Activated naive CD4-positive, alpha-beta T cell treated with anti-CD3 and anti-CD28 coated beads, Interleukin-2, amount 50 U/mL, for 72 hours (primary cell): ENCODE measurements around the gene ELMO1. TPM values are rescaled to one million over a fixed set of nuclear protein-coding genes. Genes with fewer than 3 reads are reported as not detected.
A peak's percentile ranks its signal among the peaks of the same experiment; 100 is the strongest.

Experiments
- ATAC-seq, 2 donors: fragments of 150-1000 bp; cut with Tn5 transposase; 2 replicates each; pipeline ENCODE4 v1.10.0; 2021; ENCODE audit warnings: mild to moderate bottlenecking in 2 of 2, moderate library complexity in 2 of 2
- DNase-seq, 2 donors: peaks; one replicate each; pipeline ENCODE4 v3.0.0; 2021 to 2022; ENCODE audit warnings: low spot score in 2 of 2
- H3K27ac Mint-ChIP-seq, 2 donors: one replicate each; pipeline ENCODE4 v1.8.0; 2022; ENCODE audit warnings: mild to moderate bottlenecking in 2 of 2, mixed read lengths in 2 of 2
- H3K36me3 Mint-ChIP-seq, 2 donors: one replicate each; pipeline ENCODE4 v1.8.0; 2022; ENCODE audit warnings: mixed read lengths in 2 of 2
- H3K9me3 Mint-ChIP-seq, 2 donors: one replicate each; pipeline ENCODE4 v1.8.0; 2022; ENCODE audit warnings: mixed read lengths in 2 of 2
- total RNA-seq, 2 donors: library from RNA; stranded (reverse); gene quantifications; one replicate each; pipeline ENCODE4 v1.2.3, GENCODE V29; 2022

ELMO1 gene
- total RNA-seq, 2 donors from 2014 or later: 137 to 167 TPM

DNA sequence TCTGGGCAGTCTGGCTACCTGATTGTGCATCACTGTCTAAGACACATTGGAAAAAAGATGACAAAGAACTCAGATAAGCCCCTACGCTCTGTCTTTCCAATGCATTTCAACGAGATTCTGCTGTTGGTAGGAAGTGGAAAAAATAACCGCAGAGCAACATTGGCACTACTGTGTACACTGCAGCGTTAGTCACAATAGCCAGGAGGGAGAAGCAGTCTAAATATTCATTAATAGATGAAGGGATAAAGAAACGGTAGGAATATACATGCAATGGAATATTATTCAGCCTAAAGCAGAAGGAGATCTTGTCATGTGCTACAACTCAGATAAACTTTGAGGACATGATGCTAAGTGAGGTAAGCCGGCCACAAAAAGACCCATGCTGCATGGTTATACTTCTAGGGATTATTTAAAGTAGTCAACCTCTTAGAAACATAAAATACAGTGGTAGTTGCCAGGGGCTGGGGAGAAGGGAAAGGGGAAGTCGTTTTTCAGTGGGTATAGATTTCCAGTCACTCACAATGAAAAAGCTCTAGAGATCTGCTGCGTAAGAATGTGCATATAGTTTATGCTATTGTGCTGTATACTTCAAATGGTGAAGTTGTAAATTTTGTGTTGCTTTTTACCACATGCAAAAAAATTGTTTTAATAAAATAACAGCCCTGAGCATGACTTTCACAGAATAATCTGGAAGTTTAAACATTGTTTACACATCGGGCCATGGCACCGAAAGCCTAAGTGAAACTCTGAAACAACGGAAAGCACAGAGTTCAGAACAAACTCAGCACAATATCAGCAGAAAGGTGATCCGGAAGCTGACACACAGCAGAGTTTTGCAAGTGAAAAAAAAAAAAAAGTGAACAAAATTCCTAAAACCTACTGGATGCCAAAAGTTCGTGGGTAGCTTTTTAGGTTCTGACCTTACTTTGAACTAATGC lies 40.1 kb downstream of the ELMO1 start:
- Mint-ChIP-seq H3K27ac (peak overlapping the region; percentile 88 to 97), H3K9me3 (peaks cover 3 to 8% of the 10 kb centered on the region in 2 donors), H3K36me3 (peaks cover 4 to 34% of the 10 kb centered on the region in 2 donors)
- DNase-seq (no peak), ATAC-seq (peak; percentile 65 to 75)

DNA sequence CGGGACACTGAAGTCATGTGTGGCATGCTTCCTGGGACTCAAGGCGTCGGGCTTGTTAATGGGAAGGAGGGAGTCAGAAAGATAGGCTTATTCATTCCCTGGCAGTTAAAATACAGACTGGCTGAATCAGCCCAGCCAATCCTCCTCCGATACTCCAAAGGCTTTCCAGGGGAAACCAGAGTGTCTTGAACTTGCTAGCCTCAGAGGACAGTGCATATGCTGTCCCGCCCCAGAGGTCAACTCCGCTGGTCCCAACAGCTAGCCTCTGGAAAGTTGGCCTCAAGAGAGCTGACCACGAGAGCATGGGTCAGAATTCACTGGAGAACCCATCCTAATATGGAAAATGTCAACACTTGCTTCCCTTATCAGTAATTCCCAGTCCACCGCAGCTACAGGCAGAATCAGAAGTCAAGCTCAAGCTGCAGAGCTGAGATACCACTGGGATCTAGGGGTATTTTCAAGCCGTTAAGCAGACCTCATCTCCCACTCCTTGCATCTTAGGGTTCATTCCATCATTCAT lies 43.0 kb downstream of the ELMO1 start:
- no peak for DNase-seq
- peaks cover 18 to 36% of the 10 kb centered on the region in 2 donors for H3K36me3 Mint-ChIP-seq
- peak overlapping the region in 1 of 2 donors; percentile 38 for H3K27ac Mint-ChIP-seq
- no peak for ATAC-seq
- peaks cover 0 to 20% of the 10 kb centered on the region in 2 donors for H3K9me3 Mint-ChIP-seq

DNA sequence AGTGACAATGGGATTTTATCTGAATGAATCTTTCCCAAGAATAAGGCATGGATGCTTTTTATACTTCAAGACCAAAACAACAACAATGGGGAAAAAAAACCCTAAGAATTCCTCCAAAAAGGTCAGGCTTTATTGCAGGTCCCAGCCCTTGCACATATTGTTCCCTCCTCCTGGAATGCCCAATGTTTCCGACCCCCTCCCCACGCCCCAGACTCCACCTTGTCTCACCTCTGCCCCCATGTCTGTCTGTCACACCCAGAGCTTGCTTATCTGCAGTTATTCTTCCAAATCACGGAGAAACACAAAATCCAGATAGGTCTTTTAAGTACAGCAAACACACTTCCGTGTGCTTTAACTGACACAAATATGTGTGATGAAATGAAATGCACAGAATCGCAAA lies 43.5 kb downstream of the ELMO1 start:
- H3K9me3 Mint-ChIP-seq: peaks cover 0 to 20% of the 10 kb centered on the region in 2 donors
- peaks cover 18 to 41% of the 10 kb centered on the region in 2 donors for H3K36me3 Mint-ChIP-seq
- DNase-seq (no peak), ATAC-seq (no peak)
- no peak overlapping the region for H3K27ac Mint-ChIP-seq

DNA sequence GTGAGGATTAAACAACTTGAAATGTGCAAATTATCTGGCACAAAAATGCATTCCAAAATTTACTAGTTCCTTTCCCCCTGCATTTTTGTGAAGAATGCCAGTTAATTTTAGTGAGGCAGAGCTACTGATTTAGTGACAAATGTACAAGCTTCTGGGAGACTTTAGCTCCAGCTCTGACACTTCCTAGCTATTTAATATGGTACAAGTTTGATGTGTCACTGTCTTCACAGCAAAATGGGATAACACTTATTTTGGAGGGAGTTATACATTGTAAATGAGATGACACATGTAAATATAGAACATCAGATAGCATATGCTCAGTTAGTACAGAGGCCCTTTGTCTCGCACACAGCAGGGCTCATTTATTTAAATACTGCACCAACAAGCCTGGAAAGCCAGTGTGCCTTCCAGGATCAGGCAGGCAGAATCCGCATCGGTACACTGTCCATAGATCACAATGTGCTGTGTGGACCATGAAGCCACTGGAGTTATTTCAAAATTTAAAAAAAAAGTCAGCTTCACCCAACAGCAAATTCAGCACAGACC lies 48.7 kb downstream of the ELMO1 start:
- Mint-ChIP-seq H3K27ac (no peak overlapping the region), H3K9me3 (peaks cover 0 to 20% of the 10 kb centered on the region in 2 donors), H3K36me3 (peaks cover 18 to 41% of the 10 kb centered on the region in 2 donors)
- no peak for ATAC-seq
- no peak for DNase-seq

DNA sequence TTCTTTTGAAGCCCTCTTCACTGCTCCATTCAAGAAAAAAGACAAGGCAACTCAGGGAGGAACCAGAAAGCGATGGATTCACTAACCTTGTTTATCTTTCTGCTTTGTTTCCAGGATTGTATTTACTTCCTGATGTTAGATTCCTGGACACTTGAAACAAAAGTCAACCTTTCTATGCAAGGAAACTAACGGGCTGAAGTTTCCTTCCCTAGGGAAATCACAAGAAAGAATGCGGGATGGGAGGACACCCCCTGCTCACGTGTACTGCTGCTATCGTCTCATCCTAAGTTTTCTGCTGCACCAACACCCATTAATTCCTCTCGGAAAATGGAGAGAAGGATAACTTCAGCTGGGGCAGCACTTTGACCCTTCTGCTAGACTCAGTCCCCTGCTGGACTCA lies 50.3 kb downstream of the ELMO1 start:
- no peak for DNase-seq
- Mint-ChIP-seq H3K9me3 (peaks cover 0 to 20% of the 10 kb centered on the region in 2 donors), H3K27ac (no peak overlapping the region), H3K36me3 (peaks cover 30 to 50% of the 10 kb centered on the region in 2 donors)
- ATAC-seq: no peak

DNA sequence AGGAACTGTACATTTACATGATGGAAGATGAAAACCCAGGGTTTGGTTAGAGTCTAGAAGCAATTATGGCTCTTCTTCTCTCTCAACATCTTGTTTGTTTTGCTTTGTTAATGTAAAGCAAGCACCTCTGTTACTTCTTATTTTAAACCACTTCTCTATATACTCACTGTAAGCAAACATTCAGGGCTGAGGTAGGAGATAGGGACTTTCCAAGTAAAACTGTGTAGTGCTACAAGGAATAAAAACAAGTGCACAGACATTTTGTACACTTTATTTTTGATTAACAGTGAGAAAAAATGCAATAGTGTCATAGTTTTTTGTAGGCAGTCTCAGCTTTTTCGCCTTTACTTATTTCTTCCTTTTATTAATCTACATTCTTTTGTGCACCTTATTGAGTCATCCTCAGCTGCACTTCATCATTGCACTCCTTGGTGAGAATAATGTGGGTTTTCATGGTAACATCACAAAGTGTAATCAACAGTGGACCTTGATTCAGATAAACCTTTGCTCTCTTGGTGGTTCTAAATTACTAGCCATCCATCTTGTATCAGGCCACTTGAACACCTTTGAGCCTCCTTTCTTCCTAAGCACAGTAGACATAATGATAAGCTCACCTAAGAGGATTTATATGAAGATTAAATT lies 52.9 kb downstream of the ELMO1 start:
- Mint-ChIP-seq H3K27ac (peak overlapping the region; percentile 55 to 96), H3K36me3 (peaks cover 12 to 28% of the 10 kb centered on the region in 2 donors), H3K9me3 (no peaks in the 10 kb centered on the region)
- DNase-seq (no peak), ATAC-seq (peak; percentile 84 to 94)

DNA sequence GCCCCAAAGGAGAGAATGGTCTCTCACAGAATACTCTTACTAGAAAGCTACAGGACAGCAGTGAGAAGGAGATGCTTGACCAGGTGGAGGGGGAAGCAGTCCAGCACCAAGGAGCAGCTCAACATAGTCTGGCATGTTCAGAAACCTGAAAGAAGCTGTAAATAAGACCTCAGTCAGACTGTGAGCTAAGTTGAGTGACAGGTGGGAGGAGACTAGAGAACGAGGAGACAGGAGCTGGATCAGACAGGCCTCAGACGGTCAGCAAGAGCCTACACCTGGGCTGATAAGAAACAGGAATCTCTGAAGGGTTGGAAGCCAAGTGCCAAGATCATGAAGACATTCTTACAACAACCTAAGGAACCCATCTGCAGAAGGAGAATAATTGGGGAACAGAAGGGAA lies 54.5 kb downstream of the ELMO1 start:
- H3K9me3 Mint-ChIP-seq: no peaks in the 10 kb centered on the region
- no peak for DNase-seq
- no peak for ATAC-seq
- H3K27ac Mint-ChIP-seq: peak overlapping the region; percentile 58 to 69
- peaks cover 12 to 21% of the 10 kb centered on the region in 2 donors for H3K36me3 Mint-ChIP-seq

DNA sequence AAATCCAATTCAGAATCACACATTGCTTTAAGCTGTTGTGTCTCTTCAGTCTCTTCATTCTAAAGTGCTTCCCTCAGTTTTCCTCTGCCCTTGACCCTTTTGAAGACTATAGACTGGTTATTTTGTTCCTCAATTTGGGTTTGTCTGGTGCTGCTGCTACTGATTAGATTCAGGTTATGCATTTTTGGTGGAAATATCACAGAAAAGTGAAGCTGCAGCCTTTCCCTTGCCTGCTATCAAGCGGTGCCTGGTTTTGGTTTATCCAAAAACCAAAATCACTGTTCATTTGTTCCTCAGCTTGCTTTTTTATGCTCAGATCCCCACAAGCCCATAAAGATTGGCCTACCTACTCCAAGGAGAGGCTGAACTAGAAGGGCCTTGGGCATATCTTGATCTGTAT lies 55.2 kb downstream of the ELMO1 start:
- ATAC-seq (no peak), DNase-seq (no peak)
- H3K36me3 Mint-ChIP-seq: peaks cover 12 to 21% of the 10 kb centered on the region in 2 donors
- peak overlapping the region in 1 of 2 donors; percentile 69 for H3K27ac Mint-ChIP-seq
- H3K9me3 Mint-ChIP-seq: no peaks in the 10 kb centered on the region

DNA sequence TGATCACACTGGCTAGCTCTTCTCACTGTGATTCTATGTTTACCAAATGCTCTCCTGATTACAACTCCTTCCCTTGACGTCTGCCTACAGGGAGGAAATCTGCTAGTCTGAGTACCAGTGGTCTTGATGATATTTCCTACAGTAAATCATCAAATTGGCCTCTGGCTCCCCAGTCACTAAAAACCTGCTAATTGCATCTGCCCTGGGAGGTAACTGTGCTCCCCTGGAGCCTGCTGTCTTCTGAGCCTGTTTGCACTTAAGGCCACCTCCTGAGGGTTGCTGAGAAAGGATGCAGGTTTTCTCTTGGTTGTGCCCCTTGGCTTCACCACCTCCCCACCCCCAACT lies 56.0 kb downstream of the ELMO1 start:
- DNase-seq: no peak
- H3K27ac Mint-ChIP-seq: peak overlapping the region; percentile 31 to 58

DNA sequence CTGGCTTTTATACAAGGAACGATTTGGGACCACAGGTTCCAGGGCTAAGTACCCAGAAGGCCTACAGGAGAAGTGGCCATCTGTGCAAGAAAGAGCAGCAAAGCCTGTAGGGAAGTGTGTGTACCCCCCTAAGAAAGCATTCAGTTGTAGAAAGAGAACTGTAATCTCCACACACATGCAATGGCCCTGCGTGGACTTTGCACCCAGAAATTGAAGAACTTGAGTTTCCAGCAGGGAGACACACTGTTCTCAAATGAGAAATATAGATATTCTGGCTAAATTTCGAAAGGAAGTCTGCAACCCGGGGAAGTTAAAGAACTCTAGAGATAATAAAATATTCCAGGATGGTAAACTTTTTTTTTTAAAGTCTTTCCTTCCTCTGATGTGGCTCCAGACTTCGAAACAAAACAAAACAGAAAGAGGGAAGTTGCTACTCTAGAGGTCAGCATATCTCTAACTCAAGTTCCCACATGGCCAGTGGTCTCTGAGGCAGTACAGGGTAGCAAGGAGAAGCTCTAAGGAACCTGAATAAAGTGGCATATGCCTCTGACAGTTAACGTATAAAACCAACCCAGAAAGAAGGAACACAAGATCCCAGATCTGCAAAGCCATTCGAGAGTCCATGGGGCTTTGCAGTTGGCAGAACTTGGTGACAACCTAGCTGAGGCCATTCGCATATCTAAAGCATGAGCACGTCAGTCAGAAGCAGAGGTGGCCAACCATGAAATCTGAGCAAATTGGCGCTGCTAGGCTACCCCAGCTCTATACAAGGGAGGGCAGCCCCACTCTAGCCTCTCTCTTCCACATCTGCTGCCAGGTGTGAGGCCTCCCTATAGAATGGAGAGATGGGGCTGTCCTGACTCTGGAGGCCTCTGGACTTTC lies 56.6 kb downstream of the ELMO1 start:
- no peak for ATAC-seq
- Mint-ChIP-seq H3K9me3 (no peaks in the 10 kb centered on the region), H3K27ac (peak overlapping the region; percentile 31 to 58), H3K36me3 (peaks cover 12 to 21% of the 10 kb centered on the region in 2 donors)
- DNase-seq: no peak

More for the DNA sequence above, 56.0 kb downstream of the ELMO1 start:
- ATAC-seq: no peak
- Mint-ChIP-seq H3K9me3 (no peaks in the 10 kb centered on the region), H3K36me3 (peaks cover 12 to 21% of the 10 kb centered on the region in 2 donors)

DNA sequence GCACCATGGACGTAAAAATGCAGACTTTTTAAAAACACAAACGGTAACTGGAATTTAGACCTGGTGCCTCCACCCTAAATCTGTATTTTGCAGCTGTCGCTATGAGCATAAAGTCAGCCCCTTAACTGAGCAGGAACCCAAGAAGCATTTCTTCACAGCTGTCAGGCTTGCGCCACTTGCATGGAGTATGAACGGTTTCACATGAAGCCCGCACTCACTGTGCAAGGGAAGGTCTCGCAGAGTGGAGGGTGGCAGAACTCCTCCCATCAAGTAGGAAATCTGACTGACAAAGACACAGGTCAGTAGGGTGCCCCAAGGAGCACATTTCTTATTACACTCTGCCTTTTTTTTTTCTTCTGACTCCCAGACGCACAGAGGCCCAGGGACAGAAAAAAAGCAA lies 58.5 kb downstream of the ELMO1 start:
- H3K27ac Mint-ChIP-seq: no peak overlapping the region
- H3K9me3 Mint-ChIP-seq: no peaks in the 10 kb centered on the region
- DNase-seq (no peak), ATAC-seq (no peak)
- peaks cover 12 to 14% of the 10 kb centered on the region in 2 donors for H3K36me3 Mint-ChIP-seq

DNA sequence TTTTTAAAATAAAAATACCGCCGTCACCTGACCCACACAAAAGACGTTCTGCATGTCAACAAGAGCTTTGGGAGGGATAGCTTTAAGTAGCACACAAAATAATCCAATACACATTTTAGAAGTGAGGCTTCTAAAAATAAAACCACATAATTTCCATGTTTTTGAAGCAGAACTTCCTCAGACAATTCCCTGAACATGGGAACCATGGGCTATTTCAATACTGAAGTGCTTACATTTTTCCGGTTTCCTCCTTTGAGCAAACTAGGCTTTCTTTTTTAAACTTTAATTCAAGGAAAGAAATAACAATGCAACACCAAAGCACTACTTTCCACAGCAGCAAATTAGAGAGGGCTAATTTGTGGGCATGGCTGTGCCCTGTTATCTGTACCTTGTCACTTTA lies 59.9 kb downstream of the ELMO1 start:
- Mint-ChIP-seq H3K36me3 (peaks cover 2 to 3% of the 10 kb centered on the region in 2 donors), H3K27ac (peak overlapping the region in 1 of 2 donors; percentile 79), H3K9me3 (no peaks in the 10 kb centered on the region)
- DNase-seq: no peak
- no peak for ATAC-seq

DNA sequence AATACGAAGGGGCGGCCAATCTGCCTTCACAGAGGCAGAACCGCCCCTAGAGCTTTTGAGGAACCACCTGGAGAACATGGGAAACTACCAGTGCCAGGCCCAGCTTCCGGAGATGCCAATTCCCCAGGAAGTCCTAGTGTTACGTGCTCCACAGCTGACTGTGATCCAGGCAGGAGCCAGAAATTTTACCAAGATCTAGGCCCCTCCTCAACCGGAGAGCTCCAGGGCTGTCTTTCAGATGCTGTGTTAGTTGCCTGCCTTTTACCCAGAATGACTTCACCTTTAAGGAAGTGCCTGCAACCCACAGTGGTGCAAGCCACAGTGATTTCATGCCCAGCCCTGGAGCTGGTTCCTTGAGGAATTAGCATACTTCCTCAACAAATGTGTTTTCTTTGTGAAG lies 62.9 kb downstream of the ELMO1 start:
- no peak for DNase-seq
- Mint-ChIP-seq H3K27ac (no peak overlapping the region), H3K9me3 (no peaks in the 10 kb centered on the region), H3K36me3 (peaks cover 0 to 4% of the 10 kb centered on the region in 2 donors)
- ATAC-seq: no peak

DNA sequence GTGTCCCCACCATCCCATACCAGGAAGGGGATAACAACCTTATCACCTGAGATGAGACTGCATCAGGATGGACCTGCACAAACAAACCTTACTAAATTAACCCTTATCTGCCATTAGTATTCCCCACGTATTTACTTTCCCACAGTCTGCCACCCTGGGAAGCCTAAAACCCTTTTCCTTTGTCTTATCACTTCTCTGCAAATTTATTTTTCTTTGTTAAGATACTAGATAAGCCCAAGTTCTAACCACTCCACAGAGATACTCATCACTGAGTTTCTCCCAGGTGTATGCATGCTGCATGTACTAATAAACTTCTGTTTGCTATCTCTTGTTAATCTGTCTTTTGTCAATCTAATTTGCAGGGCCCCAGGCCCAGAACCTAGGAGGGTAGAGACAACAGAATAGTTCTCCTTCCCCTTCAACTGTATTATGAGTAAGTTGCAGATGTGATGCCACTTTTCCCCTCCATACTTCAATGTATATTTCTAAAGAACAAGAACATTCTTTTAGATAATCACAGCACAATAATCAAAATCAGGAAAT lies 66.0 kb downstream of the ELMO1 start:
- DNase-seq (no peak), ATAC-seq (no peak)
- no peak overlapping the region for H3K27ac Mint-ChIP-seq
- H3K9me3 Mint-ChIP-seq: peaks cover 4 to 12% of the 10 kb centered on the region in 2 donors
- peaks cover 11 to 24% of the 10 kb centered on the region in 2 donors for H3K36me3 Mint-ChIP-seq

DNA sequence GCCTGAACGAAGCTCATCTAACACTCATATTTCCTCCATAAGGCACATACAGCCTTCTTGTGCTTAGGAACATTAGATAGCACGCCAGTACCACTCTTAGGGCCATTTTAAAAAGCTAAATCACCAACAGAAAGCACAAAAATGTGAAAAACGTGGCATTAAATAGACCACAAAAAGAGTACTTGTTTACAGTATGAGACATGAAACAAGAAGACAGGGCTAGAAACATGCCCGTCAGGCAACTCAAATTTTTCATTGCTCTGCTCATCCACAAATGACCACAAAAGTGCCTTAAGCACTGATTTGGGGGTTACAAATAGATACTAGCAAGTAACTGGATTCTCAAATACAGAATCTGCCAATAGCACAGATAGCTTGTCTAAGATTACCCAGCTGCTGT lies 67.8 kb downstream of the ELMO1 start:
- ATAC-seq (no peak), DNase-seq (no peak)
- peaks cover 18 to 42% of the 10 kb centered on the region in 2 donors for H3K36me3 Mint-ChIP-seq
- H3K27ac Mint-ChIP-seq: no peak overlapping the region
- peaks cover 4 to 17% of the 10 kb centered on the region in 2 donors for H3K9me3 Mint-ChIP-seq
